CD14-positive monocyte (primary cell): ENCODE measurements around the gene IGLL5. TPM values are rescaled to one million over a fixed set of nuclear protein-coding genes. Genes with fewer than 3 reads are reported as not detected.

Experiments used
- DNase-seq, 3 donors: peaks; one replicate each; pipeline ENCODE4 v3.0.0-alpha.2; 2011 to 2022
- H2AFZ ChIP-seq: 2 replicates; pipeline ENCODE4 v1.6.0; 2012; ENCODE audit warnings: mild to moderate bottlenecking, low read depth, low read length, inconsistent platforms; ENCODE audit not compliant: insufficient read depth, poor library complexity, severe bottlenecking
- H3K27ac ChIP-seq, 2 donors: 1 replicate in 1 of 2; 2 replicates in 1 of 2; pipeline ENCODE4 v1.5.1; 2012 to 2013; ENCODE audit warnings: low read length in 2 of 2, control low read depth in 1 of 2, inconsistent platforms in 1 of 2, low read depth in 1 of 2, mild to moderate bottlenecking in 1 of 2
- H3K27me3 ChIP-seq, 2 donors: one replicate each; pipeline versions ENCODE4 v1.6.0 to v1.6.1; 2011 to 2013; ENCODE audit warnings: low read length in 2 of 2; ENCODE audit not compliant: control insufficient read depth in 2 of 2, insufficient read depth in 2 of 2
- H3K36me3 ChIP-seq, 2 donors: replicated peaks in 1 of 2; 1 replicate in 1 of 2; 2 replicates in 1 of 2; pipeline versions ENCODE4 v1.5.1 to v1.6.1; 2012 to 2013; ENCODE audit warnings: low read length in 2 of 2, control low read depth in 1 of 2, inconsistent platforms in 1 of 2, mild to moderate bottlenecking in 1 of 2; ENCODE audit not compliant: insufficient read depth in 2 of 2, control insufficient read depth in 1 of 2
- H3K4me1 ChIP-seq, 2 donors: 1 replicate in 1 of 2; 2 replicates in 1 of 2; pipeline versions ENCODE4 v1.5.1 to v1.6.1; 2012 to 2013; ENCODE audit warnings: low read length in 2 of 2, control low read depth in 1 of 2, inconsistent platforms in 1 of 2, mild to moderate bottlenecking in 1 of 2, moderate library complexity in 1 of 2; ENCODE audit not compliant: insufficient read depth in 2 of 2, control insufficient read depth in 1 of 2
- H3K4me2 ChIP-seq: replicated peaks from 2 replicates; pipeline ENCODE3; 2012; ENCODE audit warnings: low read length, moderate library complexity, mild to moderate bottlenecking; ENCODE audit not compliant: poor library complexity, severe bottlenecking; ENCODE audit errors: extremely low read depth
- H3K4me3 ChIP-seq, 3 experiments: fragments of 200-600 bp in 1 of 3; sonication (generic) in 1 of 3; replicated peaks in 1 of 3; 1 replicate in 2 of 3; 2 replicates in 1 of 3; pipeline ENCODE4 v1.5.1; 2011 to 2013; ENCODE audit warnings: low read length in 3 of 3, mild to moderate bottlenecking in 3 of 3, control low read depth in 2 of 3, low read depth in 2 of 3, inconsistent platforms in 1 of 3, moderate library complexity in 1 of 3
- H3K79me2 ChIP-seq: 2 replicates; pipeline ENCODE4 v1.6.0; 2012; ENCODE audit warnings: mild to moderate bottlenecking, control low read depth, inconsistent platforms, low read length, moderate library complexity; ENCODE audit not compliant: insufficient read depth
- H3K9ac ChIP-seq: 2 replicates; pipeline ENCODE4 v1.6.0; 2017; ENCODE audit warnings: low read length, mild to moderate bottlenecking; ENCODE audit not compliant: insufficient read depth, poor library complexity, severe bottlenecking
- H3K9me3 ChIP-seq, 2 donors: replicated peaks in 1 of 2; 1 replicate in 1 of 2; 2 replicates in 1 of 2; pipeline versions ENCODE4 v1.5.1 to v1.6.1; 2012 to 2013; ENCODE audit warnings: low read length in 2 of 2, control low read depth in 1 of 2; ENCODE audit not compliant: control insufficient read depth in 1 of 2, insufficient read depth in 1 of 2
- H4K20me1 ChIP-seq: 2 replicates; pipeline ENCODE4 v1.6.0; 2012; ENCODE audit warnings: mild to moderate bottlenecking, low read length, control low read depth, moderate library complexity; ENCODE audit not compliant: insufficient read depth
- H3K27ac Mint-ChIP-seq, 7 donors: one replicate each; pipeline ENCODE4 v1.8.0; 2020; ENCODE audit warnings: mild to moderate bottlenecking in 7 of 7, mixed read lengths in 7 of 7, moderate library complexity in 6 of 7, inconsistent platforms in 2 of 7
- H3K27me3 Mint-ChIP-seq, 3 donors: one replicate each; pipeline ENCODE4 v1.8.0; 2021 to 2022; ENCODE audit warnings: low read depth in 3 of 3, mild to moderate bottlenecking in 3 of 3, mixed read lengths in 3 of 3, moderate library complexity in 3 of 3, inconsistent platforms in 1 of 3
- H3K36me3 Mint-ChIP-seq, 2 donors: one replicate each; pipeline ENCODE4 v1.8.0; 2020; ENCODE audit warnings: mixed read lengths in 2 of 2, inconsistent platforms in 1 of 2, mild to moderate bottlenecking in 1 of 2
- H3K4me1 Mint-ChIP-seq: one replicate; pipeline ENCODE4 v1.8.0; 2020; ENCODE audit warnings: mild to moderate bottlenecking, mixed read lengths
- H3K4me3 Mint-ChIP-seq, 2 donors: one replicate each; pipeline ENCODE4 v1.8.0; 2020; ENCODE audit warnings: mild to moderate bottlenecking in 2 of 2, mixed read lengths in 2 of 2, moderate library complexity in 1 of 2
- H3K9me3 Mint-ChIP-seq, 7 donors: one replicate each; pipeline ENCODE4 v1.8.0; 2020 to 2022; ENCODE audit warnings: mixed read lengths in 7 of 7, mild to moderate bottlenecking in 6 of 7, moderate library complexity in 6 of 7, inconsistent platforms in 2 of 7
- WGBS: methylation state at CpG from one replicate; pipeline ENCODE4 v1.1.5; 2013; ENCODE audit warnings: missing lambda C conversion rate; ENCODE audit not compliant: insufficient coverage; 5-methylcytosine and 5-hydroxymethylcytosine counted together
- intact Hi-C, 2 donors: fragments of 100-400 bp; cut with micrococcal nuclease; formaldehyde crosslinking; loops; one replicate each; pipeline versions ENCODE4 v1.15.0 to v1.15.1; 2023
- polyA plus RNA-seq, 3 donors: library from polyadenylated mRNA; depleted of rRNA in 1 of 3; unstranded in 2 of 3; stranded (reverse) in 1 of 3; fragments of 300-500 nt in 2 of 3; fragments of >200 nt in 1 of 3; fragmentation: Illumina TruSeq in 2 of 3; gene quantifications; 1 replicate in 2 of 3; 2 replicates in 1 of 3; pipeline ENCODE4 v1.2.3, GENCODE V29; 2012 to 2021
- TF ChIP-seq, protein P1 (sequence below): fragments of 200-600 bp; IDR thresholded peaks from one replicate; pipeline ENCODE4 v1.8.0; 2022; ENCODE audit warnings: antibody characterized with exemption, mild to moderate bottlenecking

IGLL5 gene
- polyA plus RNA-seq, 3 donors, result 0.21 to 0.38 TPM; not detected in 1

DNA sequence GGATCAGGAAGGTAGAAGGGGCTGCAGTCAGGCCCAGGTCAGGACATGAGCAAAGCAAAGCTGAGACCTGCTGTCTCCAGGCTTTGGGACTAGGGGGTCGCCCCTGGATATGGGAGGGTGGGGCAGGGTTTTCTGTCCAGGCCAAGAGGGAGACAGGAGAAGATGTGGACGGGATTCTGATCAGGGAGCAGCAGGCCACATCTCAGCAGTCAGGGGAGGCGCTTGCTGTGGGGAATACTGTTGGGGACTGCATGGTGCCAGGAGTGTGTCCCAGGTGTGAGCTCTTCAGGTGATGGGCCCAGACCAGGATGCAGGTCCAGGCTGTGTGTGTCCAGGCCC is 29.3 kb downstream of the IGLL5 start:
- H3K4me1 Mint-ChIP-seq, result peaks cover 13% of the 10 kb centered on the region
- Histone ChIP-seq H3K4me1 (peaks cover 0 to 8% of the 10 kb centered on the region in 2 donors), H3K9me3 (no peaks in the 10 kb centered on the region), H3K36me3 (no peaks in the 10 kb centered on the region), H3K27me3 (no peaks in the 10 kb centered on the region), H3K9ac (no peak overlapping the region), H3K4me3 (no peak overlapping the region), H3K4me2 (no peak overlapping the region), H3K79me2 (no peaks in the 10 kb centered on the region), H2AFZ (no peak overlapping the region), H4K20me1 (no peaks in the 10 kb centered on the region), H3K27ac (no peak overlapping the region)
- 100% methylated on average over 2 of the region's 3 CpGs for WGBS
- H3K36me3 Mint-ChIP-seq, result peaks cover 0 to 2% of the 10 kb centered on the region in 2 donors
- H3K4me3 Mint-ChIP-seq, result no peak overlapping the region
- H3K9me3 Mint-ChIP-seq, result no peaks in the 10 kb centered on the region
- DNase-seq, result no peak
- intact Hi-C loops, result no loop called here
- H3K27me3 Mint-ChIP-seq, result peaks cover 1 to 7% (median 4%) of the 10 kb centered on the region in 3 donors
- no peak overlapping the region for H3K27ac Mint-ChIP-seq
- TF ChIP-seq, protein P1, sequence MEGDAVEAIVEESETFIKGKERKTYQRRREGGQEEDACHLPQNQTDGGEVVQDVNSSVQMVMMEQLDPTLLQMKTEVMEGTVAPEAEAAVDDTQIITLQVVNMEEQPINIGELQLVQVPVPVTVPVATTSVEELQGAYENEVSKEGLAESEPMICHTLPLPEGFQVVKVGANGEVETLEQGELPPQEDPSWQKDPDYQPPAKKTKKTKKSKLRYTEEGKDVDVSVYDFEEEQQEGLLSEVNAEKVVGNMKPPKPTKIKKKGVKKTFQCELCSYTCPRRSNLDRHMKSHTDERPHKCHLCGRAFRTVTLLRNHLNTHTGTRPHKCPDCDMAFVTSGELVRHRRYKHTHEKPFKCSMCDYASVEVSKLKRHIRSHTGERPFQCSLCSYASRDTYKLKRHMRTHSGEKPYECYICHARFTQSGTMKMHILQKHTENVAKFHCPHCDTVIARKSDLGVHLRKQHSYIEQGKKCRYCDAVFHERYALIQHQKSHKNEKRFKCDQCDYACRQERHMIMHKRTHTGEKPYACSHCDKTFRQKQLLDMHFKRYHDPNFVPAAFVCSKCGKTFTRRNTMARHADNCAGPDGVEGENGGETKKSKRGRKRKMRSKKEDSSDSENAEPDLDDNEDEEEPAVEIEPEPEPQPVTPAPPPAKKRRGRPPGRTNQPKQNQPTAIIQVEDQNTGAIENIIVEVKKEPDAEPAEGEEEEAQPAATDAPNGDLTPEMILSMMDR, result no peak

DNA sequence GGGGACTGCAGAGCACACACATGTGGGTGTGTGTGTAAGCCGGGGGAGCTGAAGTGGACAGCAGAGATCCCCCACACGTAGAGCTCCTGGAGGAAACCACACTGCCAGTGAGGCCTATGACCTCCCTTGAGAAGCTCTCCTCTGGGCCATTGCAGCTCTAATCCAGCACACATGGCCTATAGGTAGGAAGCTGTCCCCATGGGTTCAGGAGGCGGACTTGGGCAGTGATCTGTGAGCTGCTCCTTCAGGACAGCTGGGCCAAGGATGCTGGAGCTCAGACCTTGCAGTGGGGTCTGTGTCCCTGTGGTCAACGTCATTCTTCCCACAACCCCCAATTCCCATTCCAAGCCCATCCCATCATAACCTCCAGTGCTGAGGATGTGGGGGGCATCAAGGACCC is 29.8 kb downstream of the IGLL5 start:
- Mint-ChIP-seq H3K36me3 (peaks cover 0 to 2% of the 10 kb centered on the region in 2 donors), H3K27me3 (peaks cover 1 to 7% (median 4%) of the 10 kb centered on the region in 3 donors), H3K4me3 (no peak overlapping the region), H3K9me3 (no peaks in the 10 kb centered on the region), H3K27ac (no peak overlapping the region), H3K4me1 (peaks cover 13% of the 10 kb centered on the region)
- no peaks in the 10 kb centered on the region for H3K36me3 ChIP-seq
- H2AFZ ChIP-seq, result no peak overlapping the region
- no peak overlapping the region for H3K27ac ChIP-seq
- WGBS, result 100% methylated on average over 2 of the region's 4 CpGs
- DNase-seq, result no peak
- no peaks in the 10 kb centered on the region for H3K27me3 ChIP-seq
- H3K4me1 ChIP-seq, result peaks cover 0 to 8% of the 10 kb centered on the region in 2 donors
- no peak overlapping the region for H3K4me2 ChIP-seq
- no peaks in the 10 kb centered on the region for H3K79me2 ChIP-seq
- no peaks in the 10 kb centered on the region for H3K9me3 ChIP-seq
- no peak overlapping the region for H3K4me3 ChIP-seq
- H3K9ac ChIP-seq, result no peak overlapping the region
- TF ChIP-seq, protein P1, result no peak
- H4K20me1 ChIP-seq, result no peaks in the 10 kb centered on the region
- intact Hi-C loops, result no loop called here
